ENCODE measurements around the gene COBLL1. TPM values are rescaled to one million over a fixed set of nuclear protein-coding genes. Genes with fewer than 3 reads are reported as not detected.

Gene COBLL1
- total RNA-seq, 1 experiment from 2014 or later, result 5.9 TPM

GRCh38 chr2:164816900-164817299 lies 24.7 kb downstream of the COBLL1 start:
- Histone ChIP-seq H4K91ac (ENCODE audit: insufficient read length, low read depth, low read length) (no peak overlapping the region), H3K9ac (ENCODE audit: extremely low read depth, insufficient read length, low read length) (no peak overlapping the region), H3K4me1 (ENCODE audit: insufficient read depth, low read length) (no peaks in the 10 kb centered on the region), H3K23me2 (ENCODE audit: insufficient read length, low read depth, low read length, poor library complexity, severe bottlenecking) (no peaks in the 10 kb centered on the region), H2BK20ac (ENCODE audit: low read depth, low read length, poor library complexity, severe bottlenecking) (no peak overlapping the region), H4K5ac (ENCODE audit: insufficient read length, low read depth, low read length) (no peak overlapping the region), H3K18ac (ENCODE audit: insufficient read length, low read depth, low read length) (no peak overlapping the region), H3K79me2 (ENCODE audit: insufficient read depth, low read length) (no peaks in the 10 kb centered on the region), H3K4me2 (ENCODE audit: insufficient read depth, insufficient read length, low read length) (no peak overlapping the region), H2BK12ac (ENCODE audit: insufficient read length, low read depth, low read length) (no peak overlapping the region), H3K23ac (ENCODE audit: insufficient read length, low read depth, low read length) (no peak overlapping the region), H3K4ac (ENCODE audit: low read depth, low read length) (no peak overlapping the region), H4K8ac (replicated peaks; ENCODE audit: insufficient read length, low read depth, low read length) (no peak overlapping the region), H3K14ac (ENCODE audit: insufficient read depth, low read length) (no peak overlapping the region), H3K27ac (ENCODE audit: insufficient read length, low read depth, low read length) (no peak overlapping the region), H3K79me1 (ENCODE audit: insufficient read depth, low read depth, low read length, poor library complexity, severe bottlenecking) (no peaks in the 10 kb centered on the region), H3K9me3 (ENCODE audit: control insufficient read depth, low read depth, low read length) (no peaks in the 10 kb centered on the region), H4K20me1 (ENCODE audit: control insufficient read depth, insufficient read depth, insufficient read length) (no peaks in the 10 kb centered on the region), H2AK5ac (ENCODE audit: insufficient read length, low read length) (no peak overlapping the region), H2BK5ac (ENCODE audit: insufficient read length, low read length) (no peak overlapping the region), H3K27me3 (ENCODE audit: insufficient read depth, low read length) (no peaks in the 10 kb centered on the region), H3T11ph (ENCODE audit: low read length) (no peak overlapping the region), H2BK15ac (ENCODE audit: low read depth, low read length) (no peak overlapping the region), H2AFZ (ENCODE audit: low read length) (no peak overlapping the region), H2BK120ac (ENCODE audit: low read depth, low read length, poor library complexity, severe bottlenecking) (no peak overlapping the region), H3K56ac (ENCODE audit: insufficient read length, low read depth, low read length) (no peak overlapping the region)
- TF ChIP-seq CTCF (conservative IDR thresholded peaks at IDR 0.05), result no peak
- Mint-ChIP-seq H3K4me3 (no peak overlapping the region), H3K27me3 (ENCODE audit: low read depth) (no peaks in the 10 kb centered on the region), H3K9me3 (no peaks in the 10 kb centered on the region), H3K27ac (no peak overlapping the region), H3K36me3 (ENCODE audit: insufficient read depth in 1 of 3, low read depth in 3 of 3) (no peaks in the 10 kb centered on the region), H3K4me1 (0 out of 4 replicates have a peak, but pooled peaks cover 0 to 3% of the 10 kb centered on the region in 2 experiments)
- DNase-seq, result no peak
